ENCODE data around the gene SPATA32. TPM values are rescaled to one million over a fixed set of nuclear protein-coding genes. Genes with fewer than 3 reads are reported as not detected.

The SPATA32 gene
- polyA plus RNA-seq, 4 donors: 0.04 to 0.32 TPM; not detected in 2

DNA sequence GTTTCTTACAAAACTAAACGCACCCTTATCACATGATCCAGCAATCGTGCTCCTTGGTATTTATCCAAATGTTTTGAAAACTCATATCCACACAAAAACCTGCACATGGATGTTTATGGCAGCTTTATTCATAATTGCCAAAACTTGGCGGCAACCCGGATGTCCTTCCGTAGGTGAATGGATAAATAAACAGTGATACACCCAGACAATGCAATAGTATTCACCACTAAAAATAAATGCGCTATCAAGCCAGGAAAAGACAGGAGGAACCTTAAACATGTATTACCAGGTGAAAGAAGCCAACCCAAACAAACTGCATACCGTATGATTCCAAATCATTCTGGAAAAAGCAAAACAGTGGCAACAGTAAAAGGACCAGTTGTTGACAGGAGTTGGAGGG, 10.0 kb downstream of the SPATA32 start:
- FAIRE-seq (no peak), DNase-seq (no peak)
- Histone ChIP-seq H3K27me3 (ENCODE audit: control insufficient read depth in 3 of 3, insufficient read depth in 3 of 3, low read length in 3 of 3) (no peaks in the 10 kb centered on the region), H3K36me3 (ENCODE audit: control insufficient read depth in 3 of 3, insufficient read depth in 2 of 3, low read depth in 1 of 3, low read length in 3 of 3) (peaks cover 0 to 18% (median 0%) of the 10 kb centered on the region in 3 donors), H3K4me1 (ENCODE audit: control insufficient read depth in 3 of 3, insufficient read depth in 2 of 3, low read depth in 1 of 3, low read length in 2 of 3) (peaks cover 0 to 13% (median 0%) of the 10 kb centered on the region in 3 donors), H3K4me3 (ENCODE audit: low read depth in 1 of 3, low read length in 3 of 3) (no peak overlapping the region), H3K9me3 (ENCODE audit: control insufficient read depth in 2 of 2, insufficient read depth in 1 of 2, low read depth in 1 of 2, low read length in 1 of 2) (no peaks in the 10 kb centered on the region), H3K27ac (ENCODE audit: low read depth in 1 of 3, low read length in 2 of 3) (no peak overlapping the region)
- 65 to 75% (median 66%) methylated on average over 7 of the region's 7 CpGs for WGBS, 3 donors

DNA sequence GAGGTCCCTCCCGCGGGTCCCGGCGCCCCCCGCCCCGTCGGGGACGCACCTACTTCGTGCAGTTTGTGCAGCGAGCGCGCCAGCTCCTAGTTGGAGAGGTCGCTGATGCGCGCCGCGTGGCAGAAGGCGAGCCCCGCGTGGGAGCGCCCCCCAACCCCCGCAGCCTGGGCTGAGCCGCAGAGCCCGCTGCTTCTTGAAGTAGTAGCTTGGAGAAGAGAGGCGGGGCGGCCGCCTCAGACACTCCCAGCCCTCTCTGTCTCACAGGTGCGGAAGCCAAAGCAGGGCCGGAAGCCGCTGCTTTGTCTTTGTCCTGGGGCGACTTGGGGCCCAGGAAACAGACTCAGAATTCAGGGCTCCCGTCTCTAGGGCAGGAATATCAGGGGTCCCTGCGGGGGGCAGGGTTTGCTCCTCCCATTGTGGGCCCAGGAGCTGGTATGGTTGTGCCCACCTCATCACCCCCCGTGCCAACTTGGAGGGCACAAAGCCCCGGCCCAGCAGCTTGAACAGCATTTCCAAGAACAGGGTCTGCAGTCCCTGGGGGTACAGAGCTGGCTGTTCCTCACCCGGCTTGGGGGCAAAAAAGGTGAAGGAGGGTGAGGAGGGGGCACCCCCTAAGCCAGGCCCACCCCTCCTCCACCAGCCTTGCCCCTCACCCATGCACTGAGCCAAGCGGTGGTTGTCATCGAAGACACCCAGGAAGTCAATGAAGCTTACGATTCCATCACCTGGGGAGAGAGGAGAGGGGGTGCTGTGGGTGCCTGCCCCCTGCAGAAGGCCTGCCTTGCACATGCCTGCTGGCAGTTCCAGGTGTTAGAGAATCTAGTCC, 13.5 kb downstream of the SPATA32 start:
- H3K36me3 ChIP-seq (ENCODE audit: control insufficient read depth in 3 of 3, insufficient read depth in 2 of 3, low read depth in 1 of 3, low read length in 3 of 3): peaks cover 0 to 25% (median 0%) of the 10 kb centered on the region in 3 donors
- 2 to 10% (median 5%) methylated on average over 37 to 39 of the region's 39 CpGs for WGBS, 3 donors
- no peak for FAIRE-seq
- H3K27ac ChIP-seq (ENCODE audit: low read depth in 1 of 3, low read length in 2 of 3): peak overlapping the region; percentile 85 to 93 (median 91)
- peaks cover 0 to 17% (median 0%) of the 10 kb centered on the region in 3 donors for H3K4me1 ChIP-seq (ENCODE audit: control insufficient read depth in 3 of 3, insufficient read depth in 2 of 3, low read depth in 1 of 3, low read length in 2 of 3)
- peaks cover 0 to 8% (median 0%) of the 10 kb centered on the region in 3 donors for H3K27me3 ChIP-seq (ENCODE audit: control insufficient read depth in 3 of 3, insufficient read depth in 3 of 3, low read length in 3 of 3)
- peak overlapping the region; percentile 51 to 81 (median 79) for H3K4me3 ChIP-seq (ENCODE audit: low read depth in 1 of 3, low read length in 3 of 3)
- no peaks in the 10 kb centered on the region for H3K9me3 ChIP-seq (ENCODE audit: control insufficient read depth in 2 of 2, insufficient read depth in 1 of 2, low read depth in 1 of 2, low read length in 1 of 2)
- DNase-seq: peak; percentile 83 to 86

GRCh38 chr17:45247429-45248131, 14.3 kb downstream of the SPATA32 start:
- Histone ChIP-seq H3K9me3 (ENCODE audit: control insufficient read depth in 2 of 2, insufficient read depth in 1 of 2, low read depth in 1 of 2, low read length in 1 of 2) (no peaks in the 10 kb centered on the region), H3K27me3 (ENCODE audit: control insufficient read depth in 3 of 3, insufficient read depth in 3 of 3, low read length in 3 of 3) (peaks cover 0 to 8% (median 0%) of the 10 kb centered on the region in 3 donors), H3K4me1 (ENCODE audit: control insufficient read depth in 3 of 3, insufficient read depth in 2 of 3, low read depth in 1 of 3, low read length in 2 of 3) (peaks cover 0 to 17% (median 0%) of the 10 kb centered on the region in 3 donors), H3K36me3 (ENCODE audit: control insufficient read depth in 3 of 3, insufficient read depth in 2 of 3, low read depth in 1 of 3, low read length in 3 of 3) (peaks cover 0 to 25% (median 0%) of the 10 kb centered on the region in 3 donors), H3K27ac (ENCODE audit: low read depth in 1 of 3, low read length in 2 of 3) (peak overlapping the region; percentile 85 to 93 (median 91)), H3K4me3 (ENCODE audit: low read depth in 1 of 3, low read length in 3 of 3) (peak overlapping the region; percentile 51 to 81 (median 79))
- DNase-seq: peak; percentile 98 to 99
- FAIRE-seq: no peak
- 0% methylated on average over 47 to 61 of the region's 61 CpGs for WGBS, 3 donors

DNA sequence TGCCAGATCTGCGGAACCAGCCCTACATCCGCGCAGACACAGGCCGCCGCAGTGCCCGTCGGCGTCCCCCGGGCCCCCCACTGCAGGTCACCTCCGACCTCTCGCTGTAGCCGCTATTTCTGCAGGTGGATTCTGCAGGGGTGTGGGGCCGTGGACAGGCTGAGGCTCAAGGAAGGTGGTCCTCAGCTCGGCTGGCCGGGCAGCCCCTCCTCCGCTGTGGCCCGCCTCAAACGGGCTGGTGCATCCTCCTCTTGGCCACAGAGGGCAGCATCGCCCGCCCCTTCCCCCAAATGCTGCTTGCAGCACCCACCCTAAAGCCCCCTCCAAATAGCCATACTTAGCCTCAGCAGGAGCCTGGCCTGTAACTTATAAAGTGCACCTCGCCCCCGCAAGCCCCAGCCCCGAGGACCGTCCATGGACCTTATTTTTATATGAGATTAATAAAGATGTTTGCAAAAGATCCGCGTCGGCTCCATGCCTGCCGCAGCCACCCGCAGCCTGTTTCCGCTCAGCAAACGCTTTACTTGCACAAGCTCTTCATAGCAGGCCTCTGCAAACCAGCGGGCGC, 14.9 kb downstream of the SPATA32 start:
- H3K9me3 ChIP-seq (ENCODE audit: control insufficient read depth in 2 of 2, insufficient read depth in 1 of 2, low read depth in 1 of 2, low read length in 1 of 2): no peaks in the 10 kb centered on the region
- H3K27ac ChIP-seq (ENCODE audit: low read depth in 1 of 3, low read length in 2 of 3): peak overlapping the region; percentile 69 to 93 (median 91)
- peaks cover 0 to 25% (median 0%) of the 10 kb centered on the region in 3 donors for H3K36me3 ChIP-seq (ENCODE audit: control insufficient read depth in 3 of 3, insufficient read depth in 2 of 3, low read depth in 1 of 3, low read length in 3 of 3)
- H3K27me3 ChIP-seq (ENCODE audit: control insufficient read depth in 3 of 3, insufficient read depth in 3 of 3, low read length in 3 of 3): peaks cover 0 to 14% (median 0%) of the 10 kb centered on the region in 3 donors
- FAIRE-seq (no peak), DNase-seq (no peak)
- WGBS, 3 donors: 17 to 23% (median 18%) methylated on average over 27 to 33 of the region's 33 CpGs
- peaks cover 0 to 17% (median 0%) of the 10 kb centered on the region in 3 donors for H3K4me1 ChIP-seq (ENCODE audit: control insufficient read depth in 3 of 3, insufficient read depth in 2 of 3, low read depth in 1 of 3, low read length in 2 of 3)
- H3K4me3 ChIP-seq (ENCODE audit: low read depth in 1 of 3, low read length in 3 of 3): peak overlapping the region; percentile 51 to 81 (median 79)

- FAIRE-seq: no peak
Observed at GRCh38 chr17:45246338-45246737, 15.6 kb downstream of the SPATA32 start.

DNA sequence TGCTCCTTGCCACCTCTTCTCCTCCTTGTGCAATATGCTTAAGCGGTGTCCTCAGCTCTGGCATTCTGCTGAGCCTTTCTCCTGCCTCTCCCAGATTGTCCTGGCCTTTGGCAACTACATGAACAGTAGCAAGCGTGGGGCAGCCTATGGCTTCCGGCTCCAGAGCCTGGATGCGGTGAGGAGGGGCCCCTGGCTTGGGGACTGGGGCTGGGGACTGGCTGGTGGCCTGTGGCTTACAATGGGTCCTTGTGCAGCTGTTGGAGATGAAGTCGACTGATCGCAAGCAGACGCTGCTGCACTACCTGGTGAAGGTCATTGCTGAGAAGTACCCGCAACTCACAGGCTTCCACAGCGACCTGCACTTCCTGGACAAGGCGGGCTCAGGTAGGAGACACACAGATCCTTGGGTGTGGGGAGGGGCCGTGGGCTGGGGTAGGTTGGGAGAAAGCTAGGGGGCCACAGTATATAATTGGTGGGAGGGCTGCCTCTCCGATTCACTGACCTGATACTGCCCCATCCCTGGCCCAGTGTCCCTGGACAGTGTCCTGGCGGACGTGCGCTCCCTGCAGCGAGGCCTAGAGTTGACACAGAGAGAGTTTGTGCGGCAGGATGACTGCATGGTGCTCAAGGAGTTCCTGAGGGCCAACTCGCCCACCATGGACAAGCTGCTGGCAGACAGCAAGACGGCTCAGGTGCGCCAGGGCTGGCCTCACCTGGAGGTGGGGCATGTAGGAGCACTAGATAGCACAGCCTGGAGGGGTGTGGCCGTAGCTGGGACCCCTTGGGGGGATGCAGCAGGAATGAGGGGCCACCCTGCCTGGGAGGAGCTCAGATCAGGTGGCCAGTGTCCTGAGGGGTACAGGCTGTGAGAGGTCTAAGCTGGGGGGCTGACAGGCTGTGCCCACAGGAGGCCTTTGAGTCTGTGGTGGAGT, 16.9 kb downstream of the SPATA32 start:
- Histone ChIP-seq H3K4me3 (ENCODE audit: low read depth in 1 of 3, low read length in 3 of 3) (no peak overlapping the region), H3K27ac (ENCODE audit: low read depth in 1 of 3, low read length in 2 of 3) (no peak overlapping the region), H3K9me3 (ENCODE audit: control insufficient read depth in 2 of 2, insufficient read depth in 1 of 2, low read depth in 1 of 2, low read length in 1 of 2) (no peaks in the 10 kb centered on the region), H3K4me1 (ENCODE audit: control insufficient read depth in 3 of 3, insufficient read depth in 2 of 3, low read depth in 1 of 3, low read length in 2 of 3) (peaks cover 0 to 31% (median 0%) of the 10 kb centered on the region in 3 donors), H3K36me3 (ENCODE audit: control insufficient read depth in 3 of 3, insufficient read depth in 2 of 3, low read depth in 1 of 3, low read length in 3 of 3) (peaks cover 0 to 15% (median 2%) of the 10 kb centered on the region in 3 donors), H3K27me3 (ENCODE audit: control insufficient read depth in 3 of 3, insufficient read depth in 3 of 3, low read length in 3 of 3) (peaks cover 0 to 30% (median 0%) of the 10 kb centered on the region in 3 donors)
- DNase-seq (no peak), FAIRE-seq (no peak)
- WGBS, 3 donors: 84 to 90% (median 86%) methylated on average over 21 of the region's 21 CpGs

More at GRCh38 chr17:45246338-45246737, 15.6 kb downstream of the SPATA32 start:
- peaks cover 0 to 21% (median 0%) of the 10 kb centered on the region in 3 donors for H3K4me1 ChIP-seq (ENCODE audit: control insufficient read depth in 3 of 3, insufficient read depth in 2 of 3, low read depth in 1 of 3, low read length in 2 of 3)
- DNase-seq: no peak
- no peaks in the 10 kb centered on the region for H3K9me3 ChIP-seq (ENCODE audit: control insufficient read depth in 2 of 2, insufficient read depth in 1 of 2, low read depth in 1 of 2, low read length in 1 of 2)
- H3K4me3 ChIP-seq (ENCODE audit: low read depth in 1 of 3, low read length in 3 of 3): peak overlapping the region in 1 of 3 donors; percentile 81
- H3K36me3 ChIP-seq (ENCODE audit: control insufficient read depth in 3 of 3, insufficient read depth in 2 of 3, low read depth in 1 of 3, low read length in 3 of 3): peaks cover 0 to 25% (median 2%) of the 10 kb centered on the region in 3 donors
- 79 to 81% (median 80%) methylated on average over 8 of the region's 8 CpGs for WGBS, 3 donors
- H3K27me3 ChIP-seq (ENCODE audit: control insufficient read depth in 3 of 3, insufficient read depth in 3 of 3, low read length in 3 of 3): peaks cover 0 to 17% (median 0%) of the 10 kb centered on the region in 3 donors
- H3K27ac ChIP-seq (ENCODE audit: low read depth in 1 of 3, low read length in 2 of 3): no peak overlapping the region

DNA sequence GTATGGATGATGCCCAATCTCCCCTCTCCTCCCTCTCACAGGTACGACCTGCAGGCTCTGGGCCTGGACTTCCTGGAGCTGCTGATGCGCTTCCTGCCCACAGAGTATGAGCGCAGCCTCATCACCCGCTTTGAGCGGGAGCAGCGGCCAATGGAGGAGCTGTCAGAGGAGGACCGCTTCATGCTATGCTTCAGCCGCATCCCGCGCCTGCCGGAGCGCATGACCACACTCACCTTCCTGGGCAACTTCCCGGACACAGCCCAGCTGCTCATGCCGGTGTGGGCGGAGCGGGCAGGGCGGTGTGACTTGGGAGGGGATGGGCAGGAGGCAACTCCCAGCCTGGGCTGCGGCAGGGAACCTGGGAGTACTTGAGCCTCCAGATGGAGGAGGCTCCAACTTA, 18.1 kb downstream of the SPATA32 start:
- Histone ChIP-seq H3K4me1 (ENCODE audit: control insufficient read depth in 3 of 3, insufficient read depth in 2 of 3, low read depth in 1 of 3, low read length in 2 of 3) (peaks cover 0 to 25% (median 0%) of the 10 kb centered on the region in 3 donors), H3K27me3 (ENCODE audit: control insufficient read depth in 3 of 3, insufficient read depth in 3 of 3, low read length in 3 of 3) (peaks cover 0 to 35% (median 0%) of the 10 kb centered on the region in 3 donors), H3K9me3 (ENCODE audit: control insufficient read depth in 2 of 2, insufficient read depth in 1 of 2, low read depth in 1 of 2, low read length in 1 of 2) (no peaks in the 10 kb centered on the region), H3K4me3 (ENCODE audit: low read depth in 1 of 3, low read length in 3 of 3) (no peak overlapping the region), H3K27ac (ENCODE audit: low read depth in 1 of 3, low read length in 2 of 3) (no peak overlapping the region), H3K36me3 (ENCODE audit: control insufficient read depth in 3 of 3, insufficient read depth in 2 of 3, low read depth in 1 of 3, low read length in 3 of 3) (peaks cover 0 to 11% (median 2%) of the 10 kb centered on the region in 3 donors)
- no peak for FAIRE-seq
- DNase-seq: peak in 1 of 2 donors; percentile 80
- 34 to 77% (median 42%) methylated on average over 18 of the region's 18 CpGs for WGBS, 3 donors
